ENCODE results near the gene THAP4. TPM values are rescaled to one million over a fixed set of nuclear protein-coding genes. Genes with fewer than 3 reads are reported as not detected.

THAP4 gene
- total RNA-seq, 1 donor from 2014 or later = 61.0 TPM

GRCh38 chr2:241560162-241560882, 76.6 kb downstream of the THAP4 start:
- Mint-ChIP-seq H3K36me3 (ENCODE audit: insufficient read depth) (peaks cover 4% of the 10 kb centered on the region), H3K27ac (no peak overlapping the region), H3K9me3 (ENCODE audit: low read depth) (peaks cover 13% of the 10 kb centered on the region), H3K4me1 (ENCODE audit: low read depth) (peaks cover 4% of the 10 kb centered on the region), H3K27me3 (peaks cover 21% of the 10 kb centered on the region), H3K4me3 (ENCODE audit: low read depth) (peak overlapping the region; percentile 67)
- DNase-seq (ENCODE audit: low spot score, unreplicated experiment) = no peak
- TF ChIP-seq CTCF (IDR thresholded peaks at IDR 0.05; ENCODE audit: unreplicated experiment) = no peak

GRCh38 chr2:241559323-241560161, 77.4 kb downstream of the THAP4 start:
- Mint-ChIP-seq H3K27me3 (peaks cover 25% of the 10 kb centered on the region), H3K36me3 (ENCODE audit: insufficient read depth) (peaks cover 4% of the 10 kb centered on the region), H3K4me1 (ENCODE audit: low read depth) (peaks cover 4% of the 10 kb centered on the region), H3K27ac (peak overlapping the region; percentile 56), H3K4me3 (ENCODE audit: low read depth) (peak overlapping the region; percentile 67), H3K9me3 (ENCODE audit: low read depth) (peaks cover 13% of the 10 kb centered on the region)
- no peak for DNase-seq (ENCODE audit: low spot score, unreplicated experiment)
- TF ChIP-seq CTCF (IDR thresholded peaks at IDR 0.05; ENCODE audit: unreplicated experiment) = no peak

- peaks cover 31% of the 10 kb centered on the region for H3K27me3 Mint-ChIP-seq
- H3K27ac Mint-ChIP-seq = peak within 1 kb of the TSS; percentile 56
- H3K9me3 Mint-ChIP-seq (ENCODE audit: low read depth) = peaks cover 13% of the 10 kb centered on the region
- no peak for DNase-seq (ENCODE audit: low spot score, unreplicated experiment)
- H3K4me3 Mint-ChIP-seq (ENCODE audit: low read depth) = peak within 1 kb of the TSS; percentile 72
- H3K4me1 Mint-ChIP-seq (ENCODE audit: low read depth) = peaks cover 4% of the 10 kb centered on the region
- TF ChIP-seq CTCF (IDR thresholded peaks at IDR 0.05; ENCODE audit: unreplicated experiment) = no peak
- peaks cover 4% of the 10 kb centered on the region for H3K36me3 Mint-ChIP-seq (ENCODE audit: insufficient read depth)
These were observed 78.2 kb downstream of the THAP4 start, which contains the start of gene BOK for GRCh38 chr2:241558532-241559322. BOK (plus strand) TSS chr2:241558745; CDS start chr2:241559484, 739 bp downstream.

- peaks cover 4% of the 10 kb centered on the region for H3K36me3 Mint-ChIP-seq (ENCODE audit: insufficient read depth)
- H3K4me3 Mint-ChIP-seq (ENCODE audit: low read depth) = no peak overlapping the region
- peaks cover 13% of the 10 kb centered on the region for H3K9me3 Mint-ChIP-seq (ENCODE audit: low read depth)
- peaks cover 39% of the 10 kb centered on the region for H3K27me3 Mint-ChIP-seq
- no peak for TF ChIP-seq CTCF (IDR thresholded peaks at IDR 0.05; ENCODE audit: unreplicated experiment)
- H3K4me1 Mint-ChIP-seq (ENCODE audit: low read depth) = peaks cover 4% of the 10 kb centered on the region
- H3K27ac Mint-ChIP-seq = no peak overlapping the region
- no peak for DNase-seq (ENCODE audit: low spot score, unreplicated experiment)
These were observed 80.2 kb downstream of the THAP4 start for GRCh38 chr2:241556746-241557145.

- Mint-ChIP-seq H3K27ac (no peak overlapping the region), H3K27me3 (peaks cover 45% of the 10 kb centered on the region), H3K4me1 (ENCODE audit: low read depth) (peaks cover 4% of the 10 kb centered on the region), H3K4me3 (ENCODE audit: low read depth) (no peak overlapping the region), H3K36me3 (ENCODE audit: insufficient read depth) (peaks cover 4% of the 10 kb centered on the region), H3K9me3 (ENCODE audit: low read depth) (peaks cover 13% of the 10 kb centered on the region)
- TF ChIP-seq CTCF (IDR thresholded peaks at IDR 0.05; ENCODE audit: unreplicated experiment) = no peak
- no peak for DNase-seq (ENCODE audit: low spot score, unreplicated experiment)
These were observed 81.2 kb downstream of the THAP4 start for GRCh38 chr2:241555711-241556110.
